Stromal cell of bone marrow (primary cell): ENCODE results near the gene TTC27.
"Not testable (repeated sequence)": the region's sequence is repeated elsewhere in the genome, so short reads cannot be mapped to it uniquely, and the experiment has no call there.

ENCODE experiments used
- DNase-seq: peaks from one replicate; pipeline ENCODE4 v3.0.0-alpha.2; 2012; ENCODE audit warnings: low read depth

The TTC27 gene

GRCh38 chr2:32719933-32720716 lies 92.3 kb downstream of the TTC27 start:
- DNase-seq, result peak; percentile 65

- DNase-seq, result no peak
Observed at GRCh38 chr2:32720771-32721170, 92.9 kb downstream of the TTC27 start.

- no peak for DNase-seq
Observed at GRCh38 chr2:32721376-32721775, 93.5 kb downstream of the TTC27 start.

- DNase-seq, result no peak
Observed at GRCh38 chr2:32723467-32724079, 95.7 kb downstream of the TTC27 start.

GRCh38 chr2:32726678-32727077 lies 98.8 kb downstream of the TTC27 start:
- DNase-seq, result not testable (repeated sequence)

GRCh38 chr2:32727157-32727556 lies 99.3 kb downstream of the TTC27 start:
- DNase-seq, result no peak

GRCh38 chr2:32730958-32731357 lies 103.1 kb downstream of the TTC27 start:
- DNase-seq, result not testable (repeated sequence)

GRCh38 chr2:32732120-32732519 lies 104.3 kb downstream of the TTC27 start:
- no peak for DNase-seq

GRCh38 chr2:32732912-32733472 lies 105.1 kb downstream of the TTC27 start:
- no peak for DNase-seq

- DNase-seq, result no peak
Observed at GRCh38 chr2:32735348-32735747, 107.5 kb downstream of the TTC27 start.

GRCh38 chr2:32738939-32739338 lies 111.1 kb downstream of the TTC27 start:
- no peak for DNase-seq

- DNase-seq, result no peak
Observed at GRCh38 chr2:32739664-32740063, 111.8 kb downstream of the TTC27 start.

GRCh38 chr2:32741575-32741974 lies 113.7 kb downstream of the TTC27 start:
- DNase-seq, result no peak

GRCh38 chr2:32742376-32742775 lies 114.5 kb downstream of the TTC27 start:
- no peak for DNase-seq

GRCh38 chr2:32743480-32744236 lies 115.8 kb downstream of the TTC27 start:
- no peak for DNase-seq

- peak; percentile 25 for DNase-seq
Observed at GRCh38 chr2:32745191-32745590, 117.3 kb downstream of the TTC27 start.

- DNase-seq, result no peak
Observed at GRCh38 chr2:32745675-32746074, 117.8 kb downstream of the TTC27 start.

- DNase-seq, result peak; percentile 11
Observed at GRCh38 chr2:32746669-32747068, 118.8 kb downstream of the TTC27 start.

GRCh38 chr2:32748158-32748557 lies 120.3 kb downstream of the TTC27 start:
- DNase-seq, result no peak

- DNase-seq, result no peak
Observed at GRCh38 chr2:32750880-32751279, 123.0 kb downstream of the TTC27 start.

GRCh38 chr2:32752205-32752604 lies 124.4 kb downstream of the TTC27 start:
- DNase-seq, result no peak

- DNase-seq, result no peak
Observed at GRCh38 chr2:32752952-32753351, 125.1 kb downstream of the TTC27 start.

GRCh38 chr2:32754676-32755075 lies 126.8 kb downstream of the TTC27 start:
- DNase-seq, result not testable (repeated sequence)
